IMR-90 (cell line): ENCODE measurements around the gene CIB2. TPM values are rescaled to one million over a fixed set of nuclear protein-coding genes. Genes with fewer than 3 reads are reported as not detected.

Experiments
- ATAC-seq: fragments of 200-7000 bp; cut with Tn5 transposase; 2 replicates; pipeline ENCODE4 v1.9.1; 2020; ENCODE audit warnings: low read depth, mild to moderate bottlenecking, moderate library complexity
- BruUV-seq: library from RNA; stranded (reverse); fragments of 400-500 nt; replicated peaks from 2 replicates; lab custom pipeline; 2021; lab: Mats Ljungman, UMichigan
- CTCF ChIA-PET: fragments of 300-600 bp; formaldehyde crosslinking; extraction: SDS; loops from one replicate; lab custom pipeline; 2021; ENCODE audit warnings: antibody characterized with exemption; lab: Yijun Ruan, JAX
- POLR2A ChIA-PET: fragments of 300-600 bp; sonication (Branson Sonifier 250); formaldehyde crosslinking; loops from one replicate; lab custom pipeline; 2022; ENCODE audit warnings: antibody characterized with exemption; ENCODE audit not compliant: unreplicated experiment; lab: Charles Lee
- DNase-seq: peaks from one replicate; pipeline ENCODE4 v3.0.0; 2013
- H2AFZ ChIP-seq: replicated peaks from 2 replicates; pipeline ENCODE3; 2013; ENCODE audit warnings: low read length, mild to moderate bottlenecking; ENCODE audit not compliant: poor library complexity
- H2AK5ac ChIP-seq: 2 replicates; pipeline ENCODE4 v1.6.1; 2013; ENCODE audit warnings: low read depth, low read length, inconsistent platforms
- H2AK9ac ChIP-seq: replicated peaks from 2 replicates; pipeline ENCODE3; 2013; ENCODE audit warnings: mild to moderate bottlenecking, low read depth, low read length, moderate library complexity; ENCODE audit not compliant: poor library complexity
- H2BK120ac ChIP-seq: 2 replicates; pipeline ENCODE4 v1.6.1; 2013; ENCODE audit warnings: low read depth, low read length, inconsistent platforms
- H2BK15ac ChIP-seq: 3 replicates; pipeline ENCODE4 v1.6.1; 2013; ENCODE audit warnings: low read depth, low read length, inconsistent platforms
- H2BK20ac ChIP-seq: 2 replicates; pipeline ENCODE4 v1.6.1; 2013; ENCODE audit warnings: low read depth, mild to moderate bottlenecking, inconsistent platforms, low read length, moderate library complexity
- H2BK5ac ChIP-seq: 2 replicates; pipeline ENCODE4 v1.6.1; 2013; ENCODE audit warnings: mild to moderate bottlenecking, low read depth, low read length, inconsistent platforms; ENCODE audit not compliant: poor library complexity, severe bottlenecking
- H3K14ac ChIP-seq: replicated peaks from 2 replicates; pipeline ENCODE4 v1.6.1; 2013; ENCODE audit warnings: low read depth, low read length, inconsistent platforms
- H3K18ac ChIP-seq: 2 replicates; pipeline ENCODE4 v1.6.1; 2013; ENCODE audit warnings: low read depth, low read length, control low read depth
- H3K23ac ChIP-seq: 2 replicates; pipeline ENCODE4 v1.6.1; 2013; ENCODE audit warnings: low read depth, low read length, inconsistent platforms
- H3K27ac ChIP-seq: 2 replicates; pipeline ENCODE4 v1.5.1; 2013; ENCODE audit warnings: mild to moderate bottlenecking, control low read depth, low read length; ENCODE audit not compliant: insufficient read depth
- H3K27me3 ChIP-seq: 2 replicates; pipeline ENCODE4 v1.6.1; 2013; ENCODE audit warnings: low read length; ENCODE audit not compliant: control insufficient read depth, insufficient read depth
- H3K36me3 ChIP-seq: 2 replicates; pipeline ENCODE4 v1.6.1; 2013; ENCODE audit warnings: low read length, mixed read lengths; ENCODE audit not compliant: control insufficient read depth, insufficient read depth
- H3K4ac ChIP-seq: 2 replicates; pipeline ENCODE4 v1.6.1; 2013; ENCODE audit warnings: low read depth, low read length, inconsistent platforms
- H3K4me1 ChIP-seq: 2 replicates; pipeline ENCODE4 v1.6.1; 2013; ENCODE audit warnings: low read length, mixed read lengths; ENCODE audit not compliant: control insufficient read depth, insufficient read depth
- H3K4me2 ChIP-seq: 2 replicates; pipeline ENCODE4 v1.6.1; 2013; ENCODE audit warnings: low read depth, mild to moderate bottlenecking, control low read depth, low read length, moderate library complexity
- H3K4me3 ChIP-seq: 2 replicates; pipeline ENCODE4 v1.5.1; 2013; ENCODE audit warnings: low read depth, mild to moderate bottlenecking, control low read depth, low read length, moderate library complexity; ENCODE audit not compliant: insufficient read depth
- H3K56ac ChIP-seq: 2 replicates; pipeline ENCODE4 v1.6.1; 2013; ENCODE audit warnings: low read length, inconsistent platforms; ENCODE audit not compliant: insufficient read depth; ENCODE audit errors: extremely low read depth
- H3K79me1 ChIP-seq, 2 experiments: 2 replicates each; pipeline ENCODE4 v1.6.1; 2013; ENCODE audit warnings: low read length in 2 of 2, inconsistent platforms in 1 of 2, low read depth in 1 of 2
- H3K9ac ChIP-seq: 2 replicates; pipeline ENCODE4 v1.6.1; 2013; ENCODE audit warnings: low read depth, low read length, control low read depth
- H3K9me1 ChIP-seq: 2 replicates; pipeline ENCODE4 v1.6.1; 2013; ENCODE audit warnings: low read length, inconsistent platforms; ENCODE audit not compliant: insufficient read depth
- H3K9me3 ChIP-seq: 2 replicates; pipeline ENCODE4 v1.6.1; 2013; ENCODE audit warnings: low read length; ENCODE audit not compliant: control insufficient read depth, insufficient read depth
- H4K20me1 ChIP-seq: 2 replicates; pipeline ENCODE4 v1.6.1; 2013; ENCODE audit warnings: low read length, inconsistent platforms; ENCODE audit not compliant: insufficient read depth
- H4K5ac ChIP-seq: 2 replicates; pipeline ENCODE4 v1.6.1; 2013; ENCODE audit warnings: mild to moderate bottlenecking, low read depth, low read length, control low read depth
- H4K8ac ChIP-seq, 2 experiments: 2 replicates each; pipeline ENCODE4 v1.6.1; 2013; ENCODE audit warnings: low read depth in 2 of 2, low read length in 2 of 2, control low read depth in 1 of 2, inconsistent platforms in 1 of 2
- H4K91ac ChIP-seq: 2 replicates; pipeline ENCODE4 v1.6.1; 2013; ENCODE audit warnings: low read depth, low read length, inconsistent platforms; ENCODE audit not compliant: insufficient read depth
- BHLHE40 ChIP-seq: fragments of 150-350 bp; IDR thresholded peaks from 2 replicates; pipeline ENCODE4 v1.6.1; 2016; ENCODE audit warnings: mild to moderate bottlenecking, low read depth, low read length
- CEBPB ChIP-seq: IDR thresholded peaks from 2 replicates; pipeline ENCODE4 v1.6.1; 2012; ENCODE audit warnings: low read depth, low read length, improper control_type of control experiment
- CHD1 ChIP-seq: IDR thresholded peaks from 2 replicates; pipeline ENCODE4 v1.6.1; 2012; ENCODE audit warnings: low read depth, low read length, improper control_type of control experiment
- ELK1 ChIP-seq: fragments of 150-350 bp; IDR thresholded peaks from 2 replicates; pipeline ENCODE4 v1.6.1; 2016; ENCODE audit warnings: low read depth, mild to moderate bottlenecking, low read length, moderate library complexity, borderline replicate concordance
- FOS ChIP-seq: fragments of 150-350 bp; IDR thresholded peaks from 2 replicates; pipeline ENCODE4 v1.6.1; 2016; ENCODE audit warnings: low read depth, low read length
- MAFK ChIP-seq: IDR thresholded peaks from 2 replicates; pipeline ENCODE4 v1.6.1; 2012; ENCODE audit warnings: low read depth, low read length, improper control_type of control experiment
- MAZ ChIP-seq: IDR thresholded peaks from 2 replicates; pipeline ENCODE4 v1.6.1; 2012; ENCODE audit warnings: low read depth, mild to moderate bottlenecking, low read length, improper control_type of control experiment, moderate library complexity, borderline replicate concordance
- MXI1 ChIP-seq: IDR thresholded peaks from 2 replicates; pipeline ENCODE4 v1.6.1; 2012; ENCODE audit warnings: low read depth, mild to moderate bottlenecking, low read length, moderate library complexity, borderline replicate concordance
- NFE2L2 ChIP-seq: fragments of 150-350 bp; IDR thresholded peaks from 2 replicates; pipeline ENCODE4 v1.6.1; 2016; ENCODE audit warnings: low read depth, mild to moderate bottlenecking, low read length
- POLR2A ChIP-seq: IDR thresholded peaks from 2 replicates; pipeline ENCODE4 v1.6.1; 2012; ENCODE audit warnings: mild to moderate bottlenecking, low read depth, low read length
- RAD21 ChIP-seq: IDR thresholded peaks from 2 replicates; pipeline ENCODE4 v1.6.1; 2012; ENCODE audit warnings: low read length, improper control_type of control experiment
- RCOR1 ChIP-seq: IDR thresholded peaks from 2 replicates; pipeline ENCODE4 v1.6.1; 2012; ENCODE audit warnings: mild to moderate bottlenecking, low read length, improper control_type of control experiment; ENCODE audit not compliant: insufficient replicate concordance
- RFX5 ChIP-seq: IDR thresholded peaks from 2 replicates; pipeline ENCODE4 v1.8.0; 2012; ENCODE audit warnings: low read depth, mild to moderate bottlenecking, low read length, moderate library complexity
- SMC3 ChIP-seq: fragments of 150-350 bp; IDR thresholded peaks from 2 replicates; pipeline ENCODE4 v1.6.1; 2016; ENCODE audit warnings: low read depth, mild to moderate bottlenecking, antibody characterized with exemption, low read length, moderate library complexity
- WGBS, 2 experiments: methylation state at CpG; one replicate each; pipeline versions ENCODE4 v1.1.5 to v1.1.7; 2013; ENCODE audit warnings: missing lambda C conversion rate in 2 of 2; ENCODE audit not compliant: insufficient read length in 1 of 2; ENCODE audit errors: extremely low coverage in 2 of 2; 5-methylcytosine and 5-hydroxymethylcytosine counted together
- dilution Hi-C: fragments of 300-500 bp; cut with HindIII; formaldehyde crosslinking; loops from one replicate; pipeline ENCODE4 v1.14.3; 2018; ENCODE audit warnings: low sequenced_read_pairs; ENCODE audit not compliant: unreplicated experiment
- in situ Hi-C: fragments of 300-500 bp; cut with MboI; formaldehyde crosslinking; loops from 3 replicates; pipeline ENCODE4 v1.14.3; 2019; ENCODE audit warnings: low sequenced_read_pairs, inconsistent platforms, mixed read lengths
- intact Hi-C: fragments of 100-400 bp; cut with micrococcal nuclease; formaldehyde crosslinking; loops from 2 replicates; pipeline ENCODE4 v1.10.0; 2022
- polyA plus RNA-seq, 3 experiments: library from polyadenylated mRNA; depleted of rRNA; stranded (reverse); fragments of >200 nt; gene quantifications; 2 replicates each; pipeline ENCODE4 v1.2.3, GENCODE V29; 2012; ENCODE audit warnings: low replicate concordance in 1 of 3
- total RNA-seq: library from RNA; depleted of rRNA; stranded (reverse); fragments of >200 nt; gene quantifications from 2 replicates; pipeline ENCODE4 v1.2.3, GENCODE V29; 2012
- TF ChIP-seq, protein P1 (sequence below): conservative IDR thresholded peaks from 2 replicates; pipeline ENCODE4 v1.5.1; 2012; ENCODE audit warnings: mild to moderate bottlenecking, low read depth, low read length, improper control_type of control experiment
- TF ChIP-seq, protein P2 (sequence below): fragments of 150-350 bp; IDR thresholded peaks from 2 replicates; pipeline ENCODE4 v1.6.1; 2017; ENCODE audit warnings: mild to moderate bottlenecking, antibody characterized with exemption, low read length, low read depth

CIB2 gene
- total and polyA plus RNA-seq, 2 of the 4 experiments (the other 2 are of a cell fraction), result 2.2 to 2.4 TPM

DNA sequence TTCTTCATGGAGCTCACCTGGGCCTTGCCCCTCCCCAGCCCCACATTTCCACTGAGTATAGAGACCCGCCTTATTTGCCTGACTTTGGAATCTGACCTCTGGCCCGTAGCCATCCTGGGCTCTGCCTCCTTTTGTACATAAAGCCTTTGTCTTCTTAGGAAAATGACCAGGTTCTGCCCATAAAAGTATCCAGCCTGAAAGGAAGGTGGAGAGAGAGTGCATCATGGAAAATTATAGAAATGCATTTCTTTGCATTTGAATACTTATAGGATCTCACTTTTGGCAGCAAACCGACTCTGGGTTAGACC lies 42.5 kb downstream of the CIB2 start:
- WGBS, 2 experiments, result no CpG with 5 or more reads among the region's 3 CpGs
- Histone ChIP-seq H4K5ac (no peak overlapping the region), H3K36me3 (no peaks in the 10 kb centered on the region), H4K91ac (no peak overlapping the region), H4K20me1 (peaks cover 8% of the 10 kb centered on the region), H2AFZ (no peak overlapping the region), H4K8ac (no peak overlapping the region), H3K27ac (no peak overlapping the region), H2AK5ac (no peak overlapping the region), H3K14ac (no peak overlapping the region), H3K79me1 (no peaks in the 10 kb centered on the region), H3K9me3 (no peaks in the 10 kb centered on the region), H2BK120ac (no peak overlapping the region), H3K4me1 (peaks cover 27% of the 10 kb centered on the region), H3K56ac (no peak overlapping the region), H3K9me1 (peaks cover 15% of the 10 kb centered on the region), H2BK5ac (no peak overlapping the region), H3K4me2 (no peak overlapping the region), H3K4ac (no peak overlapping the region), H2BK15ac (no peak overlapping the region), H2AK9ac (no peak overlapping the region), H2BK20ac (no peak overlapping the region), H3K4me3 (no peak overlapping the region), H3K27me3 (peaks cover 12% of the 10 kb centered on the region), H3K18ac (no peak overlapping the region), H3K9ac (no peak overlapping the region), H3K23ac (no peak overlapping the region)
- in situ Hi-C loops, result no loop called here
- intact Hi-C loops, result no loop called here
- TF ChIP-seq, protein P1, sequence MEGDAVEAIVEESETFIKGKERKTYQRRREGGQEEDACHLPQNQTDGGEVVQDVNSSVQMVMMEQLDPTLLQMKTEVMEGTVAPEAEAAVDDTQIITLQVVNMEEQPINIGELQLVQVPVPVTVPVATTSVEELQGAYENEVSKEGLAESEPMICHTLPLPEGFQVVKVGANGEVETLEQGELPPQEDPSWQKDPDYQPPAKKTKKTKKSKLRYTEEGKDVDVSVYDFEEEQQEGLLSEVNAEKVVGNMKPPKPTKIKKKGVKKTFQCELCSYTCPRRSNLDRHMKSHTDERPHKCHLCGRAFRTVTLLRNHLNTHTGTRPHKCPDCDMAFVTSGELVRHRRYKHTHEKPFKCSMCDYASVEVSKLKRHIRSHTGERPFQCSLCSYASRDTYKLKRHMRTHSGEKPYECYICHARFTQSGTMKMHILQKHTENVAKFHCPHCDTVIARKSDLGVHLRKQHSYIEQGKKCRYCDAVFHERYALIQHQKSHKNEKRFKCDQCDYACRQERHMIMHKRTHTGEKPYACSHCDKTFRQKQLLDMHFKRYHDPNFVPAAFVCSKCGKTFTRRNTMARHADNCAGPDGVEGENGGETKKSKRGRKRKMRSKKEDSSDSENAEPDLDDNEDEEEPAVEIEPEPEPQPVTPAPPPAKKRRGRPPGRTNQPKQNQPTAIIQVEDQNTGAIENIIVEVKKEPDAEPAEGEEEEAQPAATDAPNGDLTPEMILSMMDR, result no peak
- TF ChIP-seq MXI1, result no peak
- TF ChIP-seq FOS, result no peak
- no peak for TF ChIP-seq MAFK
- no peak for TF ChIP-seq RCOR1
- no peak for TF ChIP-seq RFX5
- no peak for TF ChIP-seq CEBPB
- TF ChIP-seq SMC3, result no peak
- TF ChIP-seq CHD1, result no peak
- no peak for TF ChIP-seq NFE2L2
- no peak for TF ChIP-seq POLR2A
- TF ChIP-seq, protein P2, sequence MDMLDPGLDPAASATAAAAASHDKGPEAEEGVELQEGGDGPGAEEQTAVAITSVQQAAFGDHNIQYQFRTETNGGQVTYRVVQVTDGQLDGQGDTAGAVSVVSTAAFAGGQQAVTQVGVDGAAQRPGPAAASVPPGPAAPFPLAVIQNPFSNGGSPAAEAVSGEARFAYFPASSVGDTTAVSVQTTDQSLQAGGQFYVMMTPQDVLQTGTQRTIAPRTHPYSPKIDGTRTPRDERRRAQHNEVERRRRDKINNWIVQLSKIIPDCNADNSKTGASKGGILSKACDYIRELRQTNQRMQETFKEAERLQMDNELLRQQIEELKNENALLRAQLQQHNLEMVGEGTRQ, result no peak
- no peak for TF ChIP-seq ELK1
- TF ChIP-seq MAZ, result no peak
- no peak for TF ChIP-seq BHLHE40
- no peak for TF ChIP-seq RAD21
- ChIA-PET CTCF (interaction anchor here (1.0 kb wide), 1 partner anchor 13 kb away, joined by 3 read pairs; no protein-coding TSS in a partner anchor), POLR2A (no interaction called here)
- no peak for DNase-seq
- no TSS peak for BruUV-seq
- no peak for ATAC-seq
- dilution Hi-C loops, result no loop called here
